ENCODE measurements around the gene AJUBA. TPM values are rescaled to one million over a fixed set of nuclear protein-coding genes. Genes with fewer than 3 reads are reported as not detected.

The AJUBA gene
- 4.7 TPM for total RNA-seq

GRCh38 chr14:22982477-22983245 lies at the start of gene AJUBA:
TSS of gene AJUBA (minus strand) at chr14:22982551. CDS start at chr14:22982266, 285 bp downstream.

GRCh38 chr14:23009939-23010726 lies 27.8 kb upstream of the AJUBA start, which contains the start of gene C14orf93:
TSS of gene C14orf93 (minus strand) at chr14:23010143. CDS start at chr14:22999023, 11,120 bp downstream.

GRCh38 chr14:22929104-22929960 lies 53.0 kb downstream of the AJUBA start, which contains the start of gene PRMT5:
TSS of gene PRMT5 (minus strand) at chr14:22929376. CDS start at chr14:22929361, 15 bp downstream.

Other genes with a start within 250 kb of the AJUBA start
- gene OXA1L, start 215.9 kb downstream of the AJUBA start, total RNA-seq = 46.0 TPM
- gene SLC7A7, start 167.1 kb downstream of the AJUBA start, total RNA-seq = 2.8 TPM
- gene MRPL52, start 152.7 kb downstream of the AJUBA start, total RNA-seq = 18.2 TPM
- 8.5 TPM for gene MMP14, start 146.0 kb downstream of the AJUBA start, total RNA-seq
- gene LRP10, start 110.8 kb downstream of the AJUBA start, total RNA-seq = 4.1 TPM
- 1.9 TPM for gene REM2, start 99.3 kb downstream of the AJUBA start, total RNA-seq
- 66.0 TPM for gene RBM23, start 63.4 kb downstream of the AJUBA start, total RNA-seq
- 46.6 TPM for gene PRMT5, start 53.2 kb downstream of the AJUBA start, total RNA-seq
- gene HAUS4, start 25.5 kb downstream of the AJUBA start, total RNA-seq = 27.2 TPM
- 6.3 TPM for gene C14orf93, start 27.6 kb upstream of the AJUBA start, total RNA-seq
- 127 TPM for gene PSMB5, start 52.3 kb upstream of the AJUBA start, total RNA-seq
- not detected for gene PSMB11, start 59.7 kb upstream of the AJUBA start, total RNA-seq
- 22.5 TPM for gene CDH24, start 75.0 kb upstream of the AJUBA start, total RNA-seq
- 161 TPM for gene ACIN1, start 112.6 kb upstream of the AJUBA start, total RNA-seq
- gene C14orf119, start 113.0 kb upstream of the AJUBA start, total RNA-seq = 14.4 TPM
- not detected for gene CIROP, start 122.4 kb upstream of the AJUBA start, total RNA-seq
- not detected for gene CEBPE, start 136.7 kb upstream of the AJUBA start, total RNA-seq
- gene SLC7A8, start 201.1 kb upstream of the AJUBA start, total RNA-seq = 5.0 TPM

All from parietal lobe (tissue), 1 donor.